ENCODE results near the gene RPP25.

The RPP25 gene

GRCh38 chr15:74956648-74957475 is at the start of gene RPP25:
Gene RPP25 (minus strand): TSS chr15:74956772. CDS start chr15:74956583, 189 bp downstream.
- Histone ChIP-seq H2AFZ (ENCODE audit: low read depth, low read length) (peak within 1 kb of the TSS; percentile 88), H3K4me1 (ENCODE audit: insufficient read depth, low read length) (peaks cover 22% of the 10 kb centered on the region), H3K27me3 (ENCODE audit: insufficient read depth, low read length) (peaks cover 50% of the 10 kb centered on the region), H3K4me3 (ENCODE audit: low read length) (peak within 1 kb of the TSS; percentile 50), H3K36me3 (ENCODE audit: insufficient read depth, low read length) (no peaks in the 10 kb centered on the region), H3K9me3 (ENCODE audit: low read length) (peaks cover 4% of the 10 kb centered on the region)

GRCh38 chr15:75002398-75002797 is 45.8 kb upstream of the RPP25 start:
- no peak overlapping the region for H3K4me3 ChIP-seq (ENCODE audit: low read length)
- no peak overlapping the region for H2AFZ ChIP-seq (ENCODE audit: low read depth, low read length)
- H3K36me3 ChIP-seq (ENCODE audit: insufficient read depth, low read length) = peaks cover 9% of the 10 kb centered on the region
- no peaks in the 10 kb centered on the region for H3K4me1 ChIP-seq (ENCODE audit: insufficient read depth, low read length)
- H3K9me3 ChIP-seq (ENCODE audit: low read length) = peaks cover 2% of the 10 kb centered on the region
- no peaks in the 10 kb centered on the region for H3K27me3 ChIP-seq (ENCODE audit: insufficient read depth, low read length)

- Histone ChIP-seq H3K36me3 (ENCODE audit: insufficient read depth, low read length) (peaks cover 9% of the 10 kb centered on the region), H2AFZ (ENCODE audit: low read depth, low read length) (no peak overlapping the region), H3K4me3 (ENCODE audit: low read length) (no peak overlapping the region), H3K4me1 (ENCODE audit: insufficient read depth, low read length) (peaks cover 7% of the 10 kb centered on the region), H3K9me3 (ENCODE audit: low read length) (peaks cover 4% of the 10 kb centered on the region), H3K27me3 (ENCODE audit: insufficient read depth, low read length) (no peaks in the 10 kb centered on the region)
Observed at GRCh38 chr15:75001310-75001709, 44.7 kb upstream of the RPP25 start.

GRCh38 chr15:74997543-74997942 is 41.0 kb upstream of the RPP25 start:
- Histone ChIP-seq H3K4me3 (ENCODE audit: low read length) (no peak overlapping the region), H2AFZ (ENCODE audit: low read depth, low read length) (no peak overlapping the region), H3K27me3 (ENCODE audit: insufficient read depth, low read length) (no peaks in the 10 kb centered on the region), H3K4me1 (ENCODE audit: insufficient read depth, low read length) (peaks cover 13% of the 10 kb centered on the region), H3K36me3 (ENCODE audit: insufficient read depth, low read length) (peaks cover 2% of the 10 kb centered on the region), H3K9me3 (ENCODE audit: low read length) (peaks cover 4% of the 10 kb centered on the region)

GRCh38 chr15:74997141-74997540 is 40.6 kb upstream of the RPP25 start:
- Histone ChIP-seq H3K36me3 (ENCODE audit: insufficient read depth, low read length) (peaks cover 2% of the 10 kb centered on the region), H3K4me3 (ENCODE audit: low read length) (no peak overlapping the region), H3K27me3 (ENCODE audit: insufficient read depth, low read length) (no peaks in the 10 kb centered on the region), H2AFZ (ENCODE audit: low read depth, low read length) (no peak overlapping the region), H3K4me1 (ENCODE audit: insufficient read depth, low read length) (peaks cover 13% of the 10 kb centered on the region), H3K9me3 (ENCODE audit: low read length) (peaks cover 4% of the 10 kb centered on the region)

GRCh38 chr15:74995779-74996765 is 39.5 kb upstream of the RPP25 start:
- peak overlapping the region; percentile 56 for H2AFZ ChIP-seq (ENCODE audit: low read depth, low read length)
- peak overlapping the region; percentile 79 for H3K4me3 ChIP-seq (ENCODE audit: low read length)
- peaks cover 2% of the 10 kb centered on the region for H3K36me3 ChIP-seq (ENCODE audit: insufficient read depth, low read length)
- peaks cover 13% of the 10 kb centered on the region for H3K4me1 ChIP-seq (ENCODE audit: insufficient read depth, low read length)
- H3K9me3 ChIP-seq (ENCODE audit: low read length) = peaks cover 4% of the 10 kb centered on the region
- no peaks in the 10 kb centered on the region for H3K27me3 ChIP-seq (ENCODE audit: insufficient read depth, low read length)

GRCh38 chr15:74995182-74995778 is 38.7 kb upstream of the RPP25 start, which contains the start of gene SCAMP5:
Gene SCAMP5 (plus strand): TSS chr15:74995563. CDS start chr15:75011840, 16,277 bp downstream.
- Histone ChIP-seq H2AFZ (ENCODE audit: low read depth, low read length) (peak within 1 kb of the TSS; percentile 56), H3K4me3 (ENCODE audit: low read length) (peak within 1 kb of the TSS; percentile 79), H3K9me3 (ENCODE audit: low read length) (peaks cover 4% of the 10 kb centered on the region), H3K27me3 (ENCODE audit: insufficient read depth, low read length) (no peaks in the 10 kb centered on the region), H3K4me1 (ENCODE audit: insufficient read depth, low read length) (peaks cover 13% of the 10 kb centered on the region), H3K36me3 (ENCODE audit: insufficient read depth, low read length) (peaks cover 2% of the 10 kb centered on the region)

- H3K4me1 ChIP-seq (ENCODE audit: insufficient read depth, low read length) = peaks cover 13% of the 10 kb centered on the region
- peaks cover 2% of the 10 kb centered on the region for H3K36me3 ChIP-seq (ENCODE audit: insufficient read depth, low read length)
- peaks cover 4% of the 10 kb centered on the region for H3K9me3 ChIP-seq (ENCODE audit: low read length)
- H3K27me3 ChIP-seq (ENCODE audit: insufficient read depth, low read length) = no peaks in the 10 kb centered on the region
- peak overlapping the region; percentile 24 for H2AFZ ChIP-seq (ENCODE audit: low read depth, low read length)
- peak overlapping the region; percentile 79 for H3K4me3 ChIP-seq (ENCODE audit: low read length)
Observed at GRCh38 chr15:74994685-74995084, 38.1 kb upstream of the RPP25 start.

GRCh38 chr15:74994236-74994635 is 37.7 kb upstream of the RPP25 start:
- Histone ChIP-seq H3K36me3 (ENCODE audit: insufficient read depth, low read length) (peaks cover 2% of the 10 kb centered on the region), H3K27me3 (ENCODE audit: insufficient read depth, low read length) (no peaks in the 10 kb centered on the region), H3K9me3 (ENCODE audit: low read length) (peaks cover 4% of the 10 kb centered on the region), H3K4me1 (ENCODE audit: insufficient read depth, low read length) (peaks cover 13% of the 10 kb centered on the region), H2AFZ (ENCODE audit: low read depth, low read length) (no peak overlapping the region), H3K4me3 (ENCODE audit: low read length) (no peak overlapping the region)

- H3K9me3 ChIP-seq (ENCODE audit: low read length) = peaks cover 4% of the 10 kb centered on the region
- H3K4me1 ChIP-seq (ENCODE audit: insufficient read depth, low read length) = peaks cover 13% of the 10 kb centered on the region
- no peaks in the 10 kb centered on the region for H3K36me3 ChIP-seq (ENCODE audit: insufficient read depth, low read length)
- H2AFZ ChIP-seq (ENCODE audit: low read depth, low read length) = no peak overlapping the region
- H3K27me3 ChIP-seq (ENCODE audit: insufficient read depth, low read length) = no peaks in the 10 kb centered on the region
- H3K4me3 ChIP-seq (ENCODE audit: low read length) = no peak overlapping the region
Observed at GRCh38 chr15:74992619-74993018, 36.0 kb upstream of the RPP25 start.

- Histone ChIP-seq H3K4me1 (ENCODE audit: insufficient read depth, low read length) (no peaks in the 10 kb centered on the region), H3K36me3 (ENCODE audit: insufficient read depth, low read length) (no peaks in the 10 kb centered on the region)
Observed at GRCh38 chr15:74989527-74989926, 33.0 kb upstream of the RPP25 start.

GRCh38 chr15:74988007-74988800 is 31.6 kb upstream of the RPP25 start:
- Histone ChIP-seq H3K36me3 (ENCODE audit: insufficient read depth, low read length) (no peaks in the 10 kb centered on the region), H3K4me1 (ENCODE audit: insufficient read depth, low read length) (no peaks in the 10 kb centered on the region), H2AFZ (ENCODE audit: low read depth, low read length) (no peak overlapping the region), H3K9me3 (ENCODE audit: low read length) (no peaks in the 10 kb centered on the region), H3K4me3 (ENCODE audit: low read length) (no peak overlapping the region), H3K27me3 (ENCODE audit: insufficient read depth, low read length) (no peaks in the 10 kb centered on the region)

More at GRCh38 chr15:74989527-74989926, 33.0 kb upstream of the RPP25 start:
- H3K27me3 ChIP-seq (ENCODE audit: insufficient read depth, low read length) = no peaks in the 10 kb centered on the region
- H3K4me3 ChIP-seq (ENCODE audit: low read length) = no peak overlapping the region
- no peaks in the 10 kb centered on the region for H3K9me3 ChIP-seq (ENCODE audit: low read length)
- no peak overlapping the region for H2AFZ ChIP-seq (ENCODE audit: low read depth, low read length)
